GM21619 (cell line): ENCODE data around the gene HTD2.

ENCODE experiments used
- ATAC-seq: cut with Tn5 transposase; IDR thresholded peaks from one replicate; pipeline ENCODE4 v1.9.1; 2021; ENCODE audit not compliant: unreplicated experiment

The HTD2 gene

DNA sequence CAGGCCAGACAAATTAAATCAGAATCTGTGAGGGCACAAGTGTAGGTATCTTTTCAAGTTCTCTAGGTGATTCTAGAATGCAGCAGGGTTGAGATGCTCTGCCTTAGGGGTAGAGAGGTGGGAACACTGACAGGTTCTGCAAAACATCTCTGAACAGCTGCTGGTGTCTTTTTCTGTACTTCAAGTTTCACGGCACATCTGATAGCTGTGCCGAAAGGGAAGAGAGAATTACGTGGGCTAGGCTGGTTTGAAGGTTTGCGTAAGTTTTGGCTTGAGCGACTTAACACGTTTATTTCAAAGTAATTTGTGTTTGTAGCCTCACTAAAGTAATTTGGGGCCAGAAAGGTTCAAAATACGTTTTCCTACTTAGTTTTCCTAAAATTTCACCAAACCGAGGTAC is 48.9 kb downstream of the HTD2 start:
- ATAC-seq: no peak

GRCh38 chr3:58356054-58356453 is 49.7 kb downstream of the HTD2 start:
- ATAC-seq: no peak

- no peak for ATAC-seq
Measured at GRCh38 chr3:58357402-58357801, 51.1 kb downstream of the HTD2 start.

DNA sequence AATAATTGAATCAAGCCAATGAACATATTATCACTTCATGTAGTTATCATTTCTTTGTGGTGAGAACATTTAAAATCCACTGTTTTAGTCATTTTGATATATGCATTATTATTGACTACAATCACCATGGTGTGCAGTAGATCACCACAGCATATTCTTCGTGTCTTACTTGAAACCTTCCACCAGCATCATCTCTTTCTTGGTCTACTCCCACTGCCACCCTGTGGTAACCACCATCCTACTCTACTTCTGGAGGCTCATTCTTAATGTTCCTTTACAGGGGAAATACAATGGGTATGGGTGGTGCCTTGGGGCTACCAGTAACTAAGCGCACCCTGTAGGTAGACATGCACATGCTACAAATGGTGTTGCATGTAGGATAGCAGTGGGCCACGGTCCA is 51.8 kb downstream of the HTD2 start:
- ATAC-seq: no peak

- ATAC-seq: no peak
Measured at GRCh38 chr3:58358808-58359207, 52.5 kb downstream of the HTD2 start.

GRCh38 chr3:58359621-58360020 is 53.3 kb downstream of the HTD2 start:
- no peak for ATAC-seq

- ATAC-seq: no peak
Measured at GRCh38 chr3:58361866-58362265, 55.5 kb downstream of the HTD2 start.

DNA sequence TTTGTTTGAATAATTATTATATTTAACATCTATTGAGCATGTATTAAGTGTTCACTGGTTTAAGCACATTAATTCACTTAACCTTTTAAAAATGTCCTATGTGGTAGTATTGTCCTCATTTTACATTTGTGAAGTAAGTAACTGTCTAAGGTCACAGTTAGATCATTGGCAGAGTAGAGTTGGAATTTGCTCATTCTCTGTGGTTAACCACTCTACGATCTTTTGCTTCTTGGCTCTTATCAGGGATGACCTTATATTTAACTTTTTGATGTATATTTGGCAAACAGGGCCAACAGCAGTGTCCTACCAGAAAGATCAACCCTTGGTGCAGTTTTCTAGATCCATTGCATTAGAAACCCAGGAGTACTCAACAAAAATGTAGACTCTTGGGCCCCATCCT is 60.4 kb downstream of the HTD2 start:
- no peak for ATAC-seq

DNA sequence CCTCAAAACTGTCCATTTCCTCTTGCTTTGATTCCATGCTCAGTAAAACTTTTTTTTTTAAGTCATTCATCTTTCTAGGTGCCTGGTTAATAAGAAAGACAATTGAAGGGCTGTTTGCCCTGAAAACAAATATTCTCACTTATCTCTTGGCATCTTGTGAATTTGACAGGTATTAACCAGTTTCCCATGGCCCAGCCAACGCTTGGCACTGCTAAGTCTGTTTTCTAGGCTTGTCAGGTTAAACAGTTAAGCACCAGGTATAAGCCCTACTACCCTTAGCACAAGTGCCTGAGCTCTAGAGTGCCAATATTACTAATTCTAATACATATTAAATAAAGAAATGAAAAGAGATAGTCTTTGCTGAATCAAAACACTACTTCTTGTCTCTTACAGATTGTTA is 62.7 kb downstream of the HTD2 start:
- no peak for ATAC-seq
